Left ventricle myocardium inferior (tissue), 1 donor: ENCODE measurements around the gene MAP3K4. TPM values are rescaled to one million over a fixed set of nuclear protein-coding genes. Genes with fewer than 3 reads are reported as not detected.
A peak's percentile ranks its signal among the peaks of the same experiment; 100 is the strongest.

Experiments used
- DNase-seq: peaks from one replicate; pipeline ENCODE4 v3.0.0-alpha.2; 2020
- H3K27ac ChIP-seq: fragments of 200-600 bp; replicated peaks from 2 replicates; pipeline ENCODE4 v1.8.0; 2021
- H3K27me3 ChIP-seq: fragments of 200-600 bp; 2 replicates; pipeline ENCODE4 v1.8.0; 2021; ENCODE audit warnings: low read depth
- H3K36me3 ChIP-seq: fragments of 200-600 bp; 2 replicates; pipeline ENCODE4 v1.8.0; 2021
- H3K4me1 ChIP-seq: fragments of 200-600 bp; 2 replicates; pipeline ENCODE4 v1.8.0; 2021
- H3K4me3 ChIP-seq: fragments of 200-600 bp; 2 replicates; pipeline ENCODE4 v1.8.0; 2021; ENCODE audit warnings: mild to moderate bottlenecking, moderate library complexity
- H3K9me3 ChIP-seq: fragments of 200-600 bp; replicated peaks from 2 replicates; pipeline ENCODE4 v1.8.0; 2021
- CTCF ChIP-seq: fragments of 200-600 bp; IDR thresholded peaks from 2 replicates; pipeline ENCODE4 v1.8.0; 2021; ENCODE audit warnings: antibody characterized with exemption, mild to moderate bottlenecking, borderline replicate concordance
- intact Hi-C: fragments of 100-400 bp; cut with micrococcal nuclease; formaldehyde crosslinking; loops from one replicate; pipeline ENCODE4 v1.11.0; 2022
- total RNA-seq: library from RNA; stranded (reverse); fragmentation: NEBNext Ultra II Directional; extraction: Animal tissue kit (Norgen Biotek cat#: 25700); gene quantifications from one replicate; pipeline ENCODE4 v1.2.1, GENCODE V29; 2021
- donor health status: DM: no; HTN: yes; CAD: no; lungs with severe emphysema.

MAP3K4 gene
- total RNA-seq, 1 donor from 2014 or later = 37.1 TPM

DNA sequence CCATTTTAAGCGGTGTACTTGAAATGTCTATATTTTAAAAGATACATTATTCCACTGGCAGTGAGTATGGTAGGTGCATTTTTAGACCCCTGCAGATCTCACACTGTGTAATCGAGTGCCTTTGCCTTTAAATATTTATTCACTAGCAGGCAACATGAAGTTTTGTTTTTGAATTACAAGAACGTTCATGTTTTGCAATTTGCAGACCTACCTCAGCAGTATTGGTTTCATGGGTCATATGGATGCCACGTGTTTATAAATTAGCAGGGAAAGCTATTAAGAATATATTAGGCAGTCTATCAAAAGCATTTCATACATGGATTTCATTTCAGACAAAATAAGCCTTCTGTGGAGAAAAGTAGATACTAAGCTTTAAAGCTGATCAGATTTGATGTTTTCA lies 7.2 kb downstream of the MAP3K4 start:
- no peak overlapping the region for H3K4me3 ChIP-seq
- no peaks in the 10 kb centered on the region for H3K27me3 ChIP-seq
- H3K9me3 ChIP-seq = no peaks in the 10 kb centered on the region
- peaks cover 92% of the 10 kb centered on the region for H3K4me1 ChIP-seq
- no peak for DNase-seq
- no peak for TF ChIP-seq CTCF
- no peaks in the 10 kb centered on the region for H3K36me3 ChIP-seq
- intact Hi-C loops = loop anchor here (10.0 kb wide), 1 partner anchor 64 kb away; no protein-coding TSS in a partner anchor
- peak overlapping the region; percentile 5 for H3K27ac ChIP-seq

DNA sequence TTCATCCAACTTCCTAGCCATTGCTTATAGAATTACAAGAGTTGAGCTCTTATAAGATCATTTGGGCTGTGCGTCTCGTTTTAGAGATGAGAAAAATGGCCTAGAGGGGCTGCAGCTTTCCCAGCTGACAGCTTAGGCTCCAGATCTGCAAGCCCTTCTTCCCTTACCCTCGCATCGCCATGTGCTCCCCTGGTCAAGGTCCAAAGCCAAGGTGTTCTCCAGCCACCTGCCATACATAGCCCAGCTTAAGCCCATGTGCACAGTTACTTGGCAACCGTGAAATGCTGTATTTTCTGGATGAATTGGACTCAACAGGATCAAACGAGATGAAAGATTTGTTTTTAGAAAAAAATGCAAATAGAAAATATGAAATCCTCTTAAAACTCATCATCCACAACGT lies 7.9 kb downstream of the MAP3K4 start:
- Histone ChIP-seq H3K27me3 (no peaks in the 10 kb centered on the region), H3K4me1 (peaks cover 93% of the 10 kb centered on the region), H3K4me3 (no peak overlapping the region), H3K9me3 (no peaks in the 10 kb centered on the region), H3K27ac (no peak overlapping the region), H3K36me3 (no peaks in the 10 kb centered on the region)
- TF ChIP-seq CTCF = no peak
- intact Hi-C loops = loop anchor here (10.0 kb wide), 1 partner anchor 65 kb away; no protein-coding TSS in a partner anchor
- DNase-seq = no peak

DNA sequence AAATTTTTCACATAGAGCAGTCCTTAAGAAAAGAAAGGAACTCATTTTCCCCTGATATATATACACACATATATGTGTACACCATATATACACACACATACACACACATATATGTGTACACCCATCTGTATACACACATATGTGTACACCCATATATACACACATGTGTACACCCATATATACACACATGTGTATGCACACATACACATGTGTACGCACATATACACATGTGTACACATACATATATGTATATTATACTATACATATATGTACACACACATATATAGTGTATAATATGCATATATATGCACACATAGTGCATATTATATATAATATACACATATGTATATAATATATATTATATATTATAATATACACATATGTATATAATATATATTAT lies 9.1 kb downstream of the MAP3K4 start:
- Histone ChIP-seq H3K4me3 (no peak overlapping the region), H3K27ac (no peak overlapping the region), H3K4me1 (peaks cover 83% of the 10 kb centered on the region), H3K36me3 (no peaks in the 10 kb centered on the region), H3K9me3 (no peaks in the 10 kb centered on the region), H3K27me3 (no peaks in the 10 kb centered on the region)
- TF ChIP-seq CTCF = no peak
- DNase-seq = no peak
- intact Hi-C loops = no loop called here

DNA sequence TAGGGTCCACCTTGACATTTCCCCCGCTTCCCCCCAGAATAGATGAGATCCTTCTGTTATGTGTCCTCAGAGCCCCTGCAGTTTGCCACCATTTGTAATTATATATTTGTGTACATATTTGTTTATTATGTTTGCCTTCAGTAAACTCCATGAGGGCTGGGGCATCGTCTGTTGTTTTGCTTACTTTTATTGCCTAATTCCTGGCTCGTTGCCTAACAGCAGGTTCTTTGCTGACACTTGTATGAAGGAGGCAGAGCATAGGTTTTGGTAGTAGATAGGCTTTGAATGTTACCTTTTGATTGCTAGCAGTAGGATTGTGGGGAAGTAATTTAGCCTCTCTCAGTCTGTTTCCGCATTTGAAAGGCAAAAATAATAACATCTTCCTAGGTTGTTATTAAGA lies 9.9 kb downstream of the MAP3K4 start:
- intact Hi-C loops = no loop called here
- Histone ChIP-seq H3K4me1 (peaks cover 75% of the 10 kb centered on the region), H3K27ac (no peak overlapping the region)

GRCh38 chr6:161003336-161003735 lies 11.8 kb downstream of the MAP3K4 start:
- intact Hi-C loops = no loop called here
- H3K9me3 ChIP-seq = no peaks in the 10 kb centered on the region
- no peak for DNase-seq
- H3K4me3 ChIP-seq = no peak overlapping the region
- H3K27ac ChIP-seq = no peak overlapping the region
- no peaks in the 10 kb centered on the region for H3K36me3 ChIP-seq
- no peak for TF ChIP-seq CTCF
- H3K27me3 ChIP-seq = no peaks in the 10 kb centered on the region
- H3K4me1 ChIP-seq = peaks cover 72% of the 10 kb centered on the region

More for the DNA sequence above, 9.9 kb downstream of the MAP3K4 start:
- no peaks in the 10 kb centered on the region for H3K9me3 ChIP-seq
- no peak for DNase-seq
- no peak overlapping the region for H3K4me3 ChIP-seq
- no peaks in the 10 kb centered on the region for H3K36me3 ChIP-seq
- TF ChIP-seq CTCF = no peak
- no peaks in the 10 kb centered on the region for H3K27me3 ChIP-seq

GRCh38 chr6:161008245-161008644 lies 16.7 kb downstream of the MAP3K4 start:
- Histone ChIP-seq H3K27me3 (no peaks in the 10 kb centered on the region), H3K4me1 (peaks cover 65% of the 10 kb centered on the region), H3K4me3 (no peak overlapping the region), H3K27ac (no peak overlapping the region), H3K9me3 (no peaks in the 10 kb centered on the region), H3K36me3 (no peaks in the 10 kb centered on the region)
- DNase-seq = no peak
- intact Hi-C loops = no loop called here
- TF ChIP-seq CTCF = no peak
